ENCODE results near the gene CTNND2. TPM values are rescaled to one million over a fixed set of nuclear protein-coding genes. Genes with fewer than 3 reads are reported as not detected.
"Not testable (repeated sequence)": the region's sequence is repeated elsewhere in the genome, so short reads cannot be mapped to it uniquely, and the experiment has no call there.

CTNND2 gene
- total RNA-seq, 1 donor from 2014 or later, result 18.4 TPM

DNA sequence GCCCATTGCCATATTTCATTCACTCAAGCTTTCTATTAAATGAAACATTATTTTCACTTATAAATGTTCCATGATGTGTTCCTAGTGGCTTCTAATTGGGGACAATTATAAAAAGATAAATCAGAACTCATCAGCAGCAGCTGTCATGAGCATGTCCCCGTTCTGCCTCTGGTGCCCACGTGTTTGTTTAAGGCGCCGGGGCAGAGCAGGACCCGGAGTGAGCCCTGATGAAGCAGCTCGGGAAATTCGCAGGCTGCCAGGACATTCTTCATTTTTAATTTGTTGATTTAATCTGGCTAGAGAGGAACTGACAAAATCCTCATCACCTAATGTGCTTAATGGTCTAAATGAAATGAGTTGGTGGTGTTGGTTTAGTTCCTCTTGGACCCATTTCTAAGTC lies 475.0 kb downstream of the CTNND2 start:
- intact Hi-C loops (cut with micrococcal nuclease), result no loop called here
- no peak for DNase-seq
- Histone ChIP-seq H3K27me3 (ENCODE audit: low read depth) (peaks cover 6% of the 10 kb centered on the region), H3K9me3 (replicated peaks) (no peaks in the 10 kb centered on the region), H3K36me3 (no peaks in the 10 kb centered on the region), H3K4me1 (no peaks in the 10 kb centered on the region), H3K27ac (replicated peaks) (no peak overlapping the region), H3K4me3 (no peak overlapping the region)
- TF ChIP-seq, protein P1, sequence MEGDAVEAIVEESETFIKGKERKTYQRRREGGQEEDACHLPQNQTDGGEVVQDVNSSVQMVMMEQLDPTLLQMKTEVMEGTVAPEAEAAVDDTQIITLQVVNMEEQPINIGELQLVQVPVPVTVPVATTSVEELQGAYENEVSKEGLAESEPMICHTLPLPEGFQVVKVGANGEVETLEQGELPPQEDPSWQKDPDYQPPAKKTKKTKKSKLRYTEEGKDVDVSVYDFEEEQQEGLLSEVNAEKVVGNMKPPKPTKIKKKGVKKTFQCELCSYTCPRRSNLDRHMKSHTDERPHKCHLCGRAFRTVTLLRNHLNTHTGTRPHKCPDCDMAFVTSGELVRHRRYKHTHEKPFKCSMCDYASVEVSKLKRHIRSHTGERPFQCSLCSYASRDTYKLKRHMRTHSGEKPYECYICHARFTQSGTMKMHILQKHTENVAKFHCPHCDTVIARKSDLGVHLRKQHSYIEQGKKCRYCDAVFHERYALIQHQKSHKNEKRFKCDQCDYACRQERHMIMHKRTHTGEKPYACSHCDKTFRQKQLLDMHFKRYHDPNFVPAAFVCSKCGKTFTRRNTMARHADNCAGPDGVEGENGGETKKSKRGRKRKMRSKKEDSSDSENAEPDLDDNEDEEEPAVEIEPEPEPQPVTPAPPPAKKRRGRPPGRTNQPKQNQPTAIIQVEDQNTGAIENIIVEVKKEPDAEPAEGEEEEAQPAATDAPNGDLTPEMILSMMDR (IDR thresholded peaks at IDR 0.05; ENCODE audit: borderline replicate concordance), result no peak

DNA sequence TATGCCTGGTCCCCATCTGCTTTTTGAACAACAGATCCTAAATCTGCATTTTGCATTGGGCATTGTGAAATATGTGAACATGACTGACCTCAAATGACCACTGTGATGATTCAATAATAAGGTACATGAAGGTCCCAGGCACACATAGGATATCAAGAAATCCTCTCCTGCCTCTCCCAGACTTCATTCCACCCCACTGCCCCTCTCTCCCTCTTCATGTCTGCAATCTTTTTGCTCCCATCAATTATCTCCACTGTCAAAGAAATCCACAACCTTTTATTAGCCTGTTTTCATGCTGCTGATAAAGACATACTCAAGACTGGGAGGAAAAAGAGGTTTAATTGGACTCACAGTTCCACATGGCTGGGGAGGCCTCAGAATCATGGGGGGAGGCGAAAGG lies 476.7 kb downstream of the CTNND2 start:
- Histone ChIP-seq H3K27me3 (ENCODE audit: low read depth) (peaks cover 6% of the 10 kb centered on the region), H3K9me3 (replicated peaks) (no peaks in the 10 kb centered on the region), H3K4me1 (no peaks in the 10 kb centered on the region), H3K4me3 (no peak overlapping the region), H3K27ac (replicated peaks) (no peak overlapping the region), H3K36me3 (no peaks in the 10 kb centered on the region)
- TF ChIP-seq, protein P1 (IDR thresholded peaks at IDR 0.05; ENCODE audit: borderline replicate concordance), result no peak
- no peak for DNase-seq
- intact Hi-C loops (cut with micrococcal nuclease), result no loop called here

- Histone ChIP-seq H3K4me3 (no peak overlapping the region), H3K27ac (replicated peaks) (no peak overlapping the region), H3K9me3 (replicated peaks) (no peaks in the 10 kb centered on the region), H3K4me1 (no peaks in the 10 kb centered on the region), H3K36me3 (no peaks in the 10 kb centered on the region), H3K27me3 (ENCODE audit: low read depth) (peaks cover 5% of the 10 kb centered on the region)
- no peak for DNase-seq
- intact Hi-C loops (cut with micrococcal nuclease), result no loop called here
- TF ChIP-seq, protein P1 (IDR thresholded peaks at IDR 0.05; ENCODE audit: borderline replicate concordance), result no peak
These were observed 477.8 kb downstream of the CTNND2 start for GRCh38 chr5:11426442-11426841.

DNA sequence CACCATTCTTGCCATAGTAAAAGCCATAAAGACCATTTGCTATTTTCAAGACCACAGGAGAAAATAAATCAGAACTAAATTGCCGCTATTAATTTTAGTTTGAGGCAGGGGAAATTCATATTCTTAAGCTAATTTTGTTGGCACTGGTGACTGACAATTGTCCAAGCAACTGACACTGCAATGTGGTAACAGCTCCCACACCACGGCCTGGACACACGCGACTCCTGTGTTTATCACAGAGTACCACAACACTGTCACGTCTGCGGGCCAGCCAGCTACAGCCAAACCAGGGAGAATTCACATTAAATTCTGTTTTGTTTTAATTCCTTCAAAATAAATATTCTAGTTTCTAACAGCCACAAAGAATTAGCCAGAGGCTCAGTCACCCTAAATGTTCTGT lies 481.9 kb downstream of the CTNND2 start:
- intact Hi-C loops (cut with micrococcal nuclease), result no loop called here
- Histone ChIP-seq H3K27ac (replicated peaks) (no peak overlapping the region), H3K4me3 (no peak overlapping the region), H3K27me3 (ENCODE audit: low read depth) (no peaks in the 10 kb centered on the region), H3K9me3 (replicated peaks) (peaks cover 3% of the 10 kb centered on the region), H3K4me1 (no peaks in the 10 kb centered on the region), H3K36me3 (no peaks in the 10 kb centered on the region)
- no peak for DNase-seq
- TF ChIP-seq, protein P1 (IDR thresholded peaks at IDR 0.05; ENCODE audit: borderline replicate concordance), result no peak

DNA sequence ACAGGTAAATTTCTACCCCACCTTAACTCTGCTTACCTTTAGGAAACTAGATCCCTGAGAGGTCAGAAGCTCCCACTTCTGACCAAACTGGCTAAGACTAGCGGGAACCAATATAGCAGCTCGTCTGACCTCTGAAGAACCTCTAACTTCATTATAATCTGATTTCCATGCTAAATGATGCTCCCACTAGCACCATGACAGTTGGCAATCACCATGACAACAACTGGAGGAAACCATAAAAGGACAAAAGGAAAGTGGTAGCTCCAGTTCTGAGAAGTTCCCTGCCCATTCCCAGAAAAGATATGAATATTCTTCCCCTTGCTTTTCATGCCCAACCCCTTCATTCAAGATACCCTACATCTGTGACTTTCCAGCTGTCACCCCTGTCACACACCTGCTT lies 483.3 kb downstream of the CTNND2 start:
- Histone ChIP-seq H3K4me3 (no peak overlapping the region), H3K36me3 (no peaks in the 10 kb centered on the region), H3K9me3 (replicated peaks) (peaks cover 6% of the 10 kb centered on the region), H3K4me1 (no peaks in the 10 kb centered on the region), H3K27me3 (ENCODE audit: low read depth) (no peaks in the 10 kb centered on the region), H3K27ac (replicated peaks) (no peak overlapping the region)
- DNase-seq, result no peak
- TF ChIP-seq, protein P1 (IDR thresholded peaks at IDR 0.05; ENCODE audit: borderline replicate concordance), result no peak
- intact Hi-C loops (cut with micrococcal nuclease), result no loop called here

GRCh38 chr5:11415751-11416150 lies 488.5 kb downstream of the CTNND2 start:
- DNase-seq, result no peak
- Histone ChIP-seq H3K27ac (replicated peaks) (no peak overlapping the region), H3K9me3 (replicated peaks) (peaks cover 15% of the 10 kb centered on the region), H3K4me1 (no peaks in the 10 kb centered on the region), H3K27me3 (ENCODE audit: low read depth) (no peaks in the 10 kb centered on the region), H3K36me3 (no peaks in the 10 kb centered on the region), H3K4me3 (no peak overlapping the region)
- TF ChIP-seq, protein P1 (IDR thresholded peaks at IDR 0.05; ENCODE audit: borderline replicate concordance), result no peak
- intact Hi-C loops (cut with micrococcal nuclease), result no loop called here

- intact Hi-C loops (cut with micrococcal nuclease); H3K36me3 ChIP-seq; H3K27me3 ChIP-seq (ENCODE audit: low read depth); DNase-seq; H3K4me3 ChIP-seq; H3K27ac ChIP-seq (replicated peaks); H3K4me1 ChIP-seq: not testable (repeated sequence)
- peaks cover 15% of the 10 kb centered on the region for H3K9me3 ChIP-seq (replicated peaks)
These were observed 489.5 kb downstream of the CTNND2 start for GRCh38 chr5:11414732-11415131.
